NCI-H524 (cell line): ENCODE measurements around the gene MIF4GD.
"Not testable (repeated sequence)": the region's sequence is repeated elsewhere in the genome, so short reads cannot be mapped to it uniquely, and the experiment has no call there.

Experiments used
- DNase-seq, 2 experiments: peaks; one replicate each; lab custom pipeline; 2025; lab: John Stamatoyannopoulos, UW

The MIF4GD gene

DNA sequence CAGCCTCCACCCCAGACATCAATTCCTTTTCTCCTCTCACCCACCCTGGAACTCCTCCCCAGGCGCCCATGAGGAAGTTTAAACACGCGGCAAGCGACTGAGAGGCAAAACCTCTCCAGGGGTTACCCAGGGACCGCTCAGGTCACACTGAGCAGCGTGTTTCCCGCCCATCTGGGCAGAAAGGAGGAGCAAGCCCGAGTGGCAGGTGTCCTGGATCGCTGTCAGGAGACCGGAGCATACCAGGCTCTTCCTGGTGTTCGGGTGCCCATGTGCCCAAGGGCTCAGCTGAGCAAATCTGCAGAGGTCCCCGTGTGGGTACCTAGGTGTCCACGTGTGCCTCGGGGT, 17.7 kb upstream of the MIF4GD start:
- peak; percentile 92 for DNase-seq

DNA sequence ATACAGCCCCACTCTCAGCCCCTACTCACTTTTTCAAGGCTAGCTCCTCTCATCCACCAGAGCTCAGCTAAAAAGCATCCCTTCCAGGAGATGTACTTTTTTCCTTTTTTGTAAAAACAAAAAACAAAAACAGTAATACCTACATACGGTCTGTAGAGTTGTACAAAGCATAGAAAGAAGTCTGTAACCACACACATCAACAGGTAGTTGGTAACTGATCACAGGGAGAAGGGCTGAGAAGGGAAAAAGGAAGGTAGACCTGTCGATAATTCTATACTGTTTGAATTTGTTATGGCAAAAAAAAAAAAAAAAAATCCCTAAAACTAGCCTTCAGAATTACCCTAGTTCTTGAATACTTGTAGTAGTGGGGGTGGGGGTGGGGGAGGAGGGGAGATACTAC, 17.3 kb upstream of the MIF4GD start:
- no peak for DNase-seq

DNA sequence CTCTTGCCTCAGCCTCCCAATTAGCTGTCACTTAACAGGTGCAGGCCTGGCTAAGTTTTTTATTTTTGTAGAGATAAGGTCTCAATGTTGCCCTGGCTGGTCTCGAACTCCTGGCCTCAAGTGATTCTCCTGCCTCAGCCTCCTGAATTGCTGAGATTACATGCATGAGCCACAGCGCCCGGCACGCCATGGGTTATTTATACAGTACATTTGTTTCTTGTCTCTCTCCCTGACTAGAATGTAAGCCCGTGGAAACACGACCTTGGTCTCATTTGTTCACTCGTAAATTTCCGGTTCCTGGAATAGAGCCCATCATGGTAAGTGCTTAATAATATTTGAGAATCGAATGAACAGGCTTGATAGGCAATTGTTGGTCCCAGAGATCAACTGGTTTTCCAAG, 16.2 kb upstream of the MIF4GD start:
- DNase-seq, result no peak

DNA sequence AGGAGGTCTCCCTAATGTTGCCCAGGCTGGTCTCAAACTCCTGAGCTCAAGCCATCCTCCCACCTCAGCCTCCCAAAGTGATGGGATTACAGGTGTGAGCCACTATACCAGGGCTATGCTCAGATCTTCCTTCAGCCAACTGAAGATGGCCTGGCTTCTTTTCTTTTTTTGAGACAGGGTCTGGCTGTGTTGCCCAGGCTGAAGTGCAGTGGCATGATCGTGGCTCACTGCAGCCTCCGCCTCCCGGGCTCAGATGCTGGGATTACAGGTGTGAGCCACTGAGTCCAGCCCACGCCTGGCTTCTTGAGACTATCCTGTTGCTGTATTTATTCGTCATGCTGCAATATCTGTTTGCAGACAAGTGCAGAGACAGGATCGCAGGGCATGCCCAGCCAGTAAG, 14.1 kb upstream of the MIF4GD start:
- DNase-seq, result no peak

DNA sequence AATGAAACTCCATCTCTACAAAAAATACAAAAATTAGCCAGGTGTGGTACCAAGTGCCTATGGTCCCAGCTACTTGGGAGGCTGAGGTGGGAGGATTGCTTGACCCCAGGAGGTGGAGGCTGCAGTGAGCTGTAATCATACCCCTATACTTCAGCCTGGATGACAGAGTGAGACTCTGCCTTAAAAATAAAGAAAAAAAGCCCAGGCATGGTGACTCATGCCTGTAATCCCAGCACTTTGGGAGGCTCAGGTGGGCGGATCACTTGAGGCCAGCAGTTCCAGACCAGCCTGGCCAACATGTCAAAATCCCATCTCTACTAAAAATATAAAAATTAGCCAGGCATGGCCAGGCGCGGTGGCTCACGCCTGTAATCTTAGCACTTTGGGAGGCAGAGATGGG, 9.2 kb upstream of the MIF4GD start:
- DNase-seq, result not testable (repeated sequence)

DNA sequence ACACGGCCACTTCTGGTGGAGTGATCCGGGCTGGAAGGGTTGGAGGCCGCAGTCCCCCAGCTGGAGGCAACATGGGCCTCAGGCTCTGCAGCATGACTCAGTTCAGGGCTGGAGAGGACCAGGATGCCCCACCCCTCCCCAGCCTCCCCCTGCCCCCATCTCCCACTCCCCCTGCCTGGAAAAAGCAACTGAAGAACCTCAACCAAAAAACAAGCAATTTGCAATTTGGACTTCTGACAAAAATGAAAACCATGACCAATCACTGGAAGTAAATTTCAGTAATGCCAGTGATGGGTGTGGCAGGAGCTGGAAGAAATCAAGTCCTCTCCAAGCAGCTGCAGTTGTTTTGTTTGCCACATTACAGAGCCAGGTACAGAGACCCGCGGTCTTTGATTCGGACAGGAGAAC, 6.6 kb upstream of the MIF4GD start:
- no peak for DNase-seq

DNA sequence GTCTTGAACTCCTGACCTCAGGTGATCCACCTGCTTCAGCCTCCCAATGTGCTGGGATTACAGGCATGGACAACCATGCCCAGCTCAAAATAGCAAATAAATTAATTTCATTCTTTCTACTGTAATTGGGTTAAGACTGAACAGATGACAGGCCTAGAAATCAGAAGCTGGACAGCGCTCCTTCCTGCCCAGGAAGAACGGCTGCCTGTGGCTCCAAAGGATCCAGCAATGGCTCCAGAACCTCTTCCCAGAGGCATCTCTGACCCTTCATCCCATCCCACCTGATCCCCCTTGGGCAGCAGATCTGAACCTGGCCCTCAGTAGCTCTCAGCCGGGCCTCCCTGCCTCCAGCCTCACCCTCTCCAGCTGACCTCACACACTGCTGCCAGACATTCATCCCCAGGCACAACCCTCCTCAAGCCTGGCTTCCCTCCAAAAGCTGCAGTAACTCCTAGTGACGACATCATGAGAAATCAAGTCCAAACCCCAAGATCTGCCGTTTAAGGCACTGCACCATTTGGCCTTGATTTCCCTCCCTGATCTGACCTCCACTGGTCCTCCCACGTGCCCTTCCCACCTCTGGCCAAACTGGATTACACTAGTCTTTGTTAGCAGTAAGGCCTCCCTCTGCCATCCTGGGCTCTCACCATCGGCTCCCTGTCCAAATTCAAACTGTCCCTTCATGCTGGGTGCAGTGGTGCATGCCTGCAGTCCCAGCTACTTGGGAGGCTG, 3.1 kb upstream of the MIF4GD start:
- no peak for DNase-seq

DNA sequence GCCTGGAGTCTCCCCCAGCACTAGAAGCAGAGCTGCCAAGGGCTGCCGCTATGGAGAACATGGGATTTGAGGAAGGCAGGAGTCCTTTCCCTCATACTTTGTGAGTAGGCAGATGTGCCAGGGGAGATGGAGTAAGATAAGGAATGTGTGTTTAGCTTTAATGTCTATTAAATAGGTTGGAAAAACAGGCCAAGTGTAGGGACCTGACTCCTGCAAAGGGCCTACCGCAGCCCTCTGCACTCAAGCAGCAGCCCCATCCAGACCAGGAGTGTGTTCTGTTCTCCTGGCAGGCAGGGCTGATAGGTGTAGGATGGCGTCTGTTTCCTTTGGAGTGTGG, 1.8 kb upstream of the MIF4GD start:
- no peak for DNase-seq

DNA sequence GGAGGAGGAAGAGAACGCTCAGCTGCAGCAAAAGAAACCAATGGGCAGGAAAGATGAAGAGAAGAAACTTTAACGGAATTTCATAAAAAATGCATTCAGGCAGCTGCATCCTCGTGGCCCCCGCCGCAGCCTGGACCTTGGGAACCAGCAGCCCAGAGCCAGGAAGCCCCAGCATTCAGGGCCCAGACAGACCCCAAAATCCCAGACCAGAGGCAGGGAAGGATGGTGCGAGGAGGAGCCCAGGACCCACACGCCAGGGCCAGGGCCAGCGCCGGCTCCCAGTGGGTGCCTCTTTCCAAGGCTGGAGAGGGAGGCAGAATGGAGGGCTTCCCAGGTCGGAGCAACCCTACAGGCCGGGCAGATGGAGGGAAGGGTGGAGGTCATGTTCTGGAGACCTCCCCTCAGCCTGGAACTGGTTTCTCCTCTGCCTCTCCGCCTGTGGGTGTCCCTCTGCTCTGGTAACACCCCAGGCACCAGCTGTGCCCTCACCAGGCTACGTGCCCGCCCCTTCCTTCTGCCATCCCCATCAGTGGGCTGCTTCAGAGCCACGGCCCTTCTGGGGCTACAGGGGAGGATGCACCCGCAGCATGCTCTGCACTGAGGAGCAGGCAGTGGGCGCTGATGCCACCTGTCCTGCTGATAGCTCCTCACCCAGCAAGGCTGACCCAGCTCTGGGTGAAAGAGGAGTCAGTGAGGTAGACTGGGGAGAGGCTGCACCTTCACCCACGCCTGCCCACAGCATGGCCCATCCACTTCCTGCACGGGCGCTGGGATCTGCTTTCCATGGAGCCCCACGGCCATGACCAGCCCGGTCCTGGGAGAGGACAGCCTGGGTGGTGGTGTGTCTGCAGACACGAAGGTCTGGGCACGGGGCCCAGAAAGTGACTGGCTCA, 1.2 kb upstream of the MIF4GD start:
- peak; percentile 68 to 88 for DNase-seq

DNA sequence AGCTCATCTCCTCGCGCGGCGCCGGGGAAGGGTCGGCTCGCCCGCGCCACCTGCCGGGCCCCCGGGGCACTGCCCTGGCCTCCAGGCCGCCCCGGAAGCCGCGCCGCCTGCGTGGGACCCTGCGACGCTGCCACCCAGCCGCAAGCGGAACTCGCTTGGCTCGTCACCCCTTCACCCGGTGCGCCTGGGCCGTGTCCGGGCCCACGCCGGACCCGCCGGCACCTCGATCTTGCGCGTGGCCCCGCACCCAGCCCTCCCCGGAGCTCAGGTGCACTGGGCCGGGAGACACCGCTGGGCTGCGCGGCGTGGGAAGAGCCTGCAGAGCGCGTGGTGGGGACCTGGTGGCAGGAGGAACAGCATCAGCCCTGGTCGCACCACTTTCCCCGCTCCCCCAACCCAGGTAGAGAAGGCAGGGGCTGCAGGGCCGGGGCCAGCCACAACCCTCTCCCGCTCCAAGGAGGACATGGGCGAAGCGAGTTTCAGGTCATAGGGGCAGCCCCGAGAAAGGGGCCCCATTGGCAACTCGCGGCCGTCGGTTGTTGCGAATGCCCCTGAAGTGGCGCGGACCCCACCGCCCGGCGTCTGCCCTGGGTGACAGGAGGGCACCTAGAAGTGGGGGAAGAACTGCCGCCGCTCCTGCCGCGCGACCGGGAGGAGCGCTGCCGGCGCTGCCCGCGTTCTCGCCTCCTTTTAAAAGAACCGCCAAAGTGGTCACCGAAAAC, 363 bp upstream of the MIF4GD start:
- peak; percentile 71 to 92 for DNase-seq

DNA sequence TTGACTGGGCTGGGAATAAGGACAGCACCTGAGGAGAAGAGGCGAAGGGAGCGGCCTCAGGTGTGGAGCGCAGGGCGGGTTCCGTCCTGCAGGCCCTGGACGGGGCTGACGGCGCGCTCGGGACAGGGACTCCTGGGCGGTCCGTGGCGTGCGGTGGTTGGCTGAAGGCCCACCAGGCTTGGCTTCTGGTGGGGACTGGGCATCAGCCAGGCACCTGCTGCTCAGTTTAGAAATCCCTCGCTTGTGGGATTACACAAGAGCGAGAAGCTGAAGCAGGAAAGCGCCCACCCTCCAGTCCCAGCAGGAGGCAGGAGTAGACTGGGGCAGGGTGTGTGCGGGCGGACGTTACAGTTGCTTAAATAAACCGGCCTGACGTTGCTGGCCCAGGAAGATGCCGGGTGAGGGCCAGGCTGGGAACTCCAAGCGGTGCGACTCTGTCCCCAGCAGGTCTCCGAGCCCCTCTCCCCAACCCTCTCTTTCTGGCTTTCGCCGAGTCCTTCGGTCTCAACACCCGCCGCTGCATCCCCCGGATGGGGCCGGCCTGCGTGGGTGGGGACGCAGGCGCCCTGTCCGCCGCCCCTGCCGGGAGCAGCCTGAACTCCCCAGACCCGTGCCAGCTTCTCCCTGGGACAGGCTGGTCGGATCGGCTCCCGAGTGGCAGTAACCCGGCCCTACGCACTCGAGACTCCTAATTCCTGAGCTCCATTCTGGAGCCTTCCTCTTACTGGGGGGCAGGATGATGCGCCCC, 639 bp downstream of the MIF4GD start:
- peak; percentile 91 to 96 for DNase-seq

DNA sequence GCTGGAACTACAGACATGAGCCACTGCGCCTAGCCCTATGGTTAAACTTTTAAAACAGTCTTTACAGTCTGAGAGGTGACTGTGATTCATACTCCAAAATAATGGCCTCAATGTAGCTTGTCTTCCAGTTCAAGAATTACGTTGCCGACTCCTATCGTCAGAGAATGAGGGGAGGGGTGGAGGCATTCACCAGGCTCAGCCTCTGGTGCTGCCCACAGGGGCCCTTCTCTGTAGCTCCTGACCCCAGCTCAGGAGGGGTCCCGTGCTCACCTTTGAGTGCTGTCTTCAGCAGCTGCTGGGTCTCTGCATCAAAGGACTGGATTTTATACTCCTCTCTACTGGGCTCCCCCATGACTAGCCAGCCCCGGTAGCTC, 1.2 kb downstream of the MIF4GD start:
- no peak for DNase-seq

DNA sequence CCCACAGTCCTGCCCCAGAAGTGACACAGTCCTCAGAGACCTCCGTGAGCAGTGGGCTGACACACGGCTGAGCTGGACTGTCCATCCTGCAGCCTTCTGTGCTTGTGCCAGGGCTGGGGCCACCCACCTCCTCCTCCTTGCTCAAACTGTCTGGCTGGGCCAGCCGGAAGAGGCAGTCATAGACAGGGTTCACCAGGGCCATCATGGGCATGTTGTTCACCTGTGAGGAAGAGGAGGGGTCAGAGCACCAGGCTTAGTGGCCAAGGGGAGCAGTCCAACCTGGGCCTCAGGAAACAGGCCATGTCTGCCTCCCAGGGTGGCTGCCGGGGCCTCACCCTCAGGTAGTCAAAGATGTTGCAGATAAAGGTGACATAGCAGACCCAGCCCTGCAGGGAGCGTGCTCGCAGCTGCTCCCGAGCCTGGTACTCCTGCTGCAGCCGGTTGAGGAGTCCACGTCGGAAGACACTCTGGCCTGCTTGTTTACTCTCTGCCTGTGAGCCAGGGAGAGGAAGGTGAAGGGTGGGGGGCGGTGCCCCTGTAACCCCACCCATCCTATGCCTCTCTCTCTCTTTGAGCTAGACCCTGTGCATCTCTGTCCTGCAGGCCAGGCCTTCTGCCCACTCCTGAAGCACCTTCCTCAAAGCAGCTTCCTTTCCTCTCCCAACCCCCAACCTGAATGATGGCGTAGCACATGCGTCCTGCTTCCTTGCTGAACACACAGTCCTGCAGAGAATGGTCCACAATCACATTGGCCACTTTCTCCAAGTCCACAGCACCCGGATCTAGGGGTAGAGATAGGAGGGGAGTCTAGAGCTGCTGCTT, 3.4 kb downstream of the MIF4GD start:
- peak in 1 of 2 experiments; percentile 42 for DNase-seq

DNA sequence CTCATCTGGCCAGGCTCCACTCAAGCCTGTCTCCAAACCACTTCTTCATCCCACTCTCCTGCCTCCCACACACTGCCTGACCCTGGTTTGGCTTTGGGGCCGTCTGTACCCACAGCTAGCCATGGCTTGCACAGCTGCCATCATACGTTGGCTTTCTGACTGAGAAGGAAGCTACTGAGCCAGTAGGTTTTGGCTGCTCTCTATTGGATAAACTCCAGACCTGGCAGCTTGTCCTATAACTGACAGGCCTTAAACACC, 3.9 kb downstream of the MIF4GD start:
- DNase-seq, result no peak

DNA sequence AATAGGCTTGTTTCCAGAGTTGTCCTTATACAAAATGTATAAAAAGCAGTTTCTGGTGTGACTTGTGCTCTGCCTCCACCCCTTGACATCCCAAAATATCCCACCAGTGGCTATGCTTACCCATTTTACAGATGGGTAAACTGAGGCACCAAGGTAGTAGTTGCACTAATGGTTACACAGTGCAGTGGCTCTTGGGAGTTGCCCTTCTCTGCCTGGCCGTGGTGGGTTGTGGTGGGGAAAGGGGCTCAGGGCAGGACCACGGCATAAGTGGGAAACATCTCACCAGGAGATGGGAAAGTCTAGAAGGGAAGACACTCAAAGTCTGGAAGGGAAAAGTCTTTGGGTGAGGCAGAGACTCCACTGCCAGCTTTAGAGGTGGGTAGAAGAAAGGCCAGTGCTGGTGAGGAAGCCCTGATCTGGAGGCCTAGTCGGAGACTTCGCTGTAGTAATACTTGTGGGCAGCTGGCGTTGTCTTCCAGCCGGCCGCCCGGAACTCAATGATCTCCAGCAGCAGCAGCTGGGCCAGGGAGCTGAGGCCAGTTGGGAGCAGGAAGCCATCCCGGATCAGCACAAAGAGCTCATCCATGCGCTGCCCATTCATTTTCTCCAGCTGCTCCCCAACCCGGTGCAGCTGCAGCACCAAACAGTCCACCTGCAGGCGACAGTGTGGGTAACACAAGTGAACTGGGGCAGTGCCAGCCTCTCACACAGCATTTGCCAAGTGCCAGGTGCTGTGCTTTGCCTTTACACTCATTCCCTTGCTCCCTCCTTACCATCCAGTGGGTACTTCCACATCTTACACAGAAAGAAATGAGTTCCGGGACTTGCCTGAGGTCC, 4.5 kb downstream of the MIF4GD start:
- no peak for DNase-seq

DNA sequence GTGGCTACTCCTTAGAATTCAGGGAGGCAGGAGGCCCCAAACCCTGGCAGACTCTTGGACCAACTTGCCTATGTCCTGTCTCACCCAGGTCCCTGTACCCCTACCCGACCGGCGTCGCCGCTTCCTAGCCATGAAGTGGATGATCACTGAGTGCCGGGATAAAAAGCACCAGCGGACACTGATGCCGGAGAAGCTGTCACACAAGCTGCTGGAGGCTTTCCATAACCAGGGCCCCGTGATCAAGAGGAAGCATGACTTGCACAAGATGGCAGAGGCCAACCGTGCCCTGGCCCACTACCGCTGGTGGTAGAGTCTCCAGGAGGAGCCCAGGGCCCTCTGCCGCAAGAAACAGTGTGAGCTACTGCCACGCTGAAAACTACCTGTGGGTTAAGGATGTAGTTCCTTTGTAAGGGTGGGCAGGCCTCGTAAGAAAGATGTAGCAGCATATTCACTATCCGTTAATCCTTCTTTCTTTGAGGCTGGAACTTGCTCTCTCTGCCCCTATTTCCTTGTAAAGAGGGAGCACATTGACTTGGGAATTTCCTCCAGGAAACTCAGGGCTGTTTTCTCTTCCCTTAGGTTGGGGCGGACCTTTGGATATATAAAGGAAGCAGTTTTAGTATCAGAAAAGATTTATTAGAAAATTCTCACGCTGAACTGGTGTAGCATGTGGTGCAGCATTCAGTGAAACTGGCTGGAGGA, 5.3 kb downstream of the MIF4GD start:
- DNase-seq, result no peak

DNA sequence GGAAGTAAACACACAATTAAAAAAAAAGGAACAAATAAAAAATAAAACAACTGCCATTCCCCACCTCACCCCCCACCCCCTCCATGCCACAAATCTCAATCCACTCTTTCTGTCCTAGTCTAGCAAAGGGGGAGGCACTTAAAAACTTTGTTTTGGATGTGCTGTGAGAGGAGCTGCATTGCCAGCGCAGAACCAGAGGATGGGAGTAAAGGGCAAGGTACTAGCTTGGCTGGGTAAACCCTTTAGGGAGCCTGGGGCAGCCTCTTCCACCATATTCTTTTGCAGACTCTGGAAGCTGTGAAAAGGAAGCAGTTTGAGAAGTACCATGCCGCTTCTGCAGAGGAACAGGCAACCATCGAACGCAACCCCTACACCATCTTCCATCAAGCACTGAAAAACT, 8.0 kb downstream of the MIF4GD start:
- DNase-seq, result no peak

DNA sequence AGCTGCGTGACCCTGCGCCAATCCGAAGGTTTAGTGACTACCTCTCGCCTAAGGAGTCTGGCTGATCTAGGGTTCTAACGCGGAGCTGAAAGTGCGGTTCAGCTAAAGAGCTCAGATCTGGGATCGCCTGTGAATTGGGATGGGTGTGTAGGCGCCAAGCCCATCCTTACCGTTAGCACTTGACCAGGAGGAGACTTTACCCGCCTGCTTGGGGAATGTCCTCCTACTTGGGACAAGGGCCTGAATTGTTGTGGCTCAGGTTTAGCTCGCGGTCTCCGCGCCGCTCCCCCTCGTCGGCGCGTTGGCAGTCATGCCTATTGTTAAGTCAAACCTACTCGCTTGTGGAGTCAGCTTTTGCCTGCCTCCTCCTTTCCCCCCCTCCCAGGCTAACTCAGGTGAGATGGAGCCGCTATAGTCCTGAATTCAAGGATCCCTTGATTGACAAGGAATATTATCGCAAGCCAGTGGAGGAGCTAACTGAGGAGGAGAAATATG, 8.9 kb downstream of the MIF4GD start:
- DNase-seq, result no peak

DNA sequence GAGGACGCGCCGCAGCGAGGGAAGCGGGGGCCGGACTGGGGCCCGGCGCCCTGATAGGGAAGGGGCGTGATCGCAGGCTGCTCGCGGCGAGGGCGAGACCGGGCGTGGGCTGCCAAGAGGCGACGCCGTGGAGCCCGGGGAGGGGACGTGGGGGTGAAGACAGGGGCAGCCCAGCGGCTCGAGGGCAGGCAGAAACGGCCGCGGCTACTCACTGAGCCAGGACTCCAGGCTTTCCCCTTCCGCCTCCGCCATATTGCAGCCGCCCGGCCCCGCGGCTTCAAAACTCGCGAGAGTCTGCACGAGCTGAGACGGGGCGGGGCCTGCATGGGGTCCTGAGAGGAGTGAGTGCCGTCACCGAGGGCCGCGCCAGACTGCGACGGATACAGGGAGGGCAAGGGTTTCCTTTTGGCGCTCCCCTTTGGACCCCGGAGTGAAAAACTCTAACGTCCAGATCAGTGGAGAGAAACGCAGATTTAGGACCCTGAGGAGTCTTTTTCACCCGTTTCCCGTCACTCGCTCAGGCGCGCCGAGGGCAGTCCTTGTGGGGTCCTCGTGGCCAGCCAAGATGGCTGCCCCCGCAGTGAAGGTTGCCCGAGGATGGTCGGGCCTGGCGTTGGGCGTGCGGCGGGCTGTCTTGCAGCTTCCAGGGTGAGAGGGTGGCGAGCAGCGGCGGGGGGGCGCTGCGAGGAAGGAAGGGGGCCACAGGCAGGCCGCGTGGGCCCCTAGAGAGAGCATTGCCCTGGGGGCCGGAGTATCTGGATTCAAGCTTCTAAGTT, 9.5 kb downstream of the MIF4GD start, which contains the start of the genes GGA3 and MRPS7:
Gene GGA3, minus strand, starts transcription at position 271 of the 776 bp plus-strand sequence. Its CDS starts 19 bp downstream, at position 252.
Gene MRPS7, plus strand, starts transcription at position 544 of the 776 bp plus-strand sequence. Its CDS starts 22 bp downstream, at position 566.
- peak; percentile 96 to 97 for DNase-seq
